H54 (cell line): Measurements from ENCODE around the gene JAGN1.
"Not testable (repeated sequence)": the region's sequence is repeated elsewhere in the genome, so short reads cannot be mapped to it uniquely, and the experiment has no call there.

Source experiments
- DNase-seq: peaks from one replicate; pipeline ENCODE4 v3.0.0; 2011; ENCODE audit warnings: low spot score, mixed read lengths; ENCODE audit not compliant: insufficient read length
- FAIRE-seq: peaks from 3 replicates; lab custom pipeline; 2011; peaks lifted over from hg19 to GRCh38; lab: Jason Lieb, UNC
- POLR2A ChIP-seq: IDR thresholded peaks from 2 replicates; pipeline ENCODE4 v1.6.1; 2011; ENCODE audit warnings: low read depth, mild to moderate bottlenecking, low read length

The JAGN1 gene

DNA sequence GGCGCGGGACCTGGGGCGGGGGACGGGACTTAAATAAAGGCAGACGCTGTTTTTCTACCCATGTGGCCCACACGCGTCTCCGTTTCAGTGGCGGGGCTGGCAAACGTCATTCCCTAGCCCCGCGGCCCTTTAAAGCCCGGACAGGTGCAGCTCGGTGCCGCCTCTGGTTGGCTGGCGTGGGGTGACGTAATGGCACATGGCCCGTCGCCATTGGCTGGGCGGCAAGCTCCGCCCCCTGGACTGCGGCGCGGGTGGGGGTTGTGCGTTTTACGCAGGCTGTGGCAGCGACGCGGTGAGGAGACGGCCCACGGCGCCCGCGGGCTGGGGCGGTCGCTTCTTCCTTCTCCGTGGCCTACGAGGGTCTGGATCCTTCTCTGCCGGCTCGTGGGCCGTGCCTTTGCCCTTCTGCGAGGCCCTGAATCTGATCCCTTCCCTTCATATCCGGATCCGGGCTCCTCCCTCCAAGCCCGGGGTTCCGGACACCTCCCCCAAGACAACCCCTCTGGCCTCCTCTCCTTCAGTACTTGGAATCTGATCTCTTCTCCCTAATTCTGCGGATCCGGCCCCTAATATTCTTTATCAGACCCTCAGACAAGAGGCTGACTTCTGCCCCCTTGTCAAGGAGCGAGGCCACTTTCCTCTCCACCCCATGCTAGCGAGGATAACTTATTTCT, 43.3 kb downstream of the JAGN1 start, which contains the start of gene CRELD1:
Gene CRELD1, plus strand, starts transcription at position 274 of the 674 bp plus-strand sequence. CDS start 605 bp downstream, outside the sequence.
- peak; percentile 37 for TF ChIP-seq POLR2A
- FAIRE-seq = peak; percentile 82
- DNase-seq = peak; percentile 90

DNA sequence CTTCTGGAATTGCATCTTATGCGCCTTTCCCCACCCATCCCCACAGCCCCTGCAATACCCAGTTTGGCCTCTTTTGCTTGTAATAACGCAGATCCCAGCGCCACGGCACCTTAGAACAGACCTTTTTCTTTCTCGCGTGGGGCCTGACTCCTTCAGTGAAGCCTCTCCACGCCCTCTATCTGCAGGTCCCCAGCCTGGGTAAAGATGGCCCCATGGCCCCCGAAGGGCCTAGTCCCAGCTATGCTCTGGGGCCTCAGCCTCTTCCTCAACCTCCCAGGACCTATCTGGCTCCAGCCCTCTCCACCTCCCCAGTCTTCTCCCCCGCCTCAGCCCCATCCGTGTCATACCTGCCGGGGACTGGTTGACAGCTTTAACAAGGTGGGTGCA, 43.8 kb downstream of the JAGN1 start:
- TF ChIP-seq POLR2A = no peak
- DNase-seq = no peak
- no peak for FAIRE-seq

DNA sequence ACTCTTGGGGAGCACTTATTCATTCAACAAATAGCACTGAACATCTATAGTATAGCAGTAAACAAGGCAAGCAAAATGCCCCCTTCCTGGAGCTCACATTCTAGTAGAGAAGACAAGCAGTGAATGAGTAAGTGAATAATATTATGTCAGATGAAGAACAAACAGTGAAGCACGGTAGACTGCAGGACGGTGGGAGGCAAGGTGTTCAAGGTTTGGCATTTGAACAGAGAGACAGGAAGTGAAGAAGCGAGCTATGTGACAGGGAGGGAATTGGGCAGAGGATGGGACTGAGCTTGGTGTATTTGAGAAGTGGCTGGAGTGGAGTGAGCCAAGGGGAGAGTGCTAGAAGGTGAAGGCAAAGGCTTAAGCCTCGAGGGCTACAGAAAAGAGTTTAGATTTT, 44.6 kb downstream of the JAGN1 start:
- no peak for DNase-seq
- FAIRE-seq = no peak
- no peak for TF ChIP-seq POLR2A

DNA sequence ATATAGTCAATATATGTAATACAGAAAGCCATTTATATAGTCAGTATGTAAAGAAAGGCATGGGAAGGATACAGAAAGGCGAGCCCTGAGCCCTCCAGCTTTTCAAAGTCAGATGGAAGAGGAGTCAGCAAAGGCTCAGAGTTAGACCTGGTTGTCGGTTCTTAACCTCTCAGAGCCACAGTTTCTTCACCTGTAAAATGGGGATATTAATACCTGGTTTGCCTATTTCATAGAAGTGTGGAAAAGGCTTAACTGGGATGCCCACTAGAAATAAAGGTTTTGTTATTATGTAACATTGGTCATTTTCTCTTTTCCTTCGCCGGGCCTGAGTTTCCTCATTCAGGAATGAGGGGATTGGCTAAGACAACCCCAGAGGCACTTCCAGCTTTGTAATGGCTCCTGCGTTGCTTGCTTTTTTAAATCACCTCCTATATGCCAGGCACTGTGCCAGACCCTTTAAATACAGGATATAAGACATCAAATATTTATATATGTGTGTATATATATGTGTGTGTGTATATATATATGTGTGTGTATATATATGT, 45.6 kb downstream of the JAGN1 start:
- FAIRE-seq = no peak
- no peak for TF ChIP-seq POLR2A
- no peak for DNase-seq

DNA sequence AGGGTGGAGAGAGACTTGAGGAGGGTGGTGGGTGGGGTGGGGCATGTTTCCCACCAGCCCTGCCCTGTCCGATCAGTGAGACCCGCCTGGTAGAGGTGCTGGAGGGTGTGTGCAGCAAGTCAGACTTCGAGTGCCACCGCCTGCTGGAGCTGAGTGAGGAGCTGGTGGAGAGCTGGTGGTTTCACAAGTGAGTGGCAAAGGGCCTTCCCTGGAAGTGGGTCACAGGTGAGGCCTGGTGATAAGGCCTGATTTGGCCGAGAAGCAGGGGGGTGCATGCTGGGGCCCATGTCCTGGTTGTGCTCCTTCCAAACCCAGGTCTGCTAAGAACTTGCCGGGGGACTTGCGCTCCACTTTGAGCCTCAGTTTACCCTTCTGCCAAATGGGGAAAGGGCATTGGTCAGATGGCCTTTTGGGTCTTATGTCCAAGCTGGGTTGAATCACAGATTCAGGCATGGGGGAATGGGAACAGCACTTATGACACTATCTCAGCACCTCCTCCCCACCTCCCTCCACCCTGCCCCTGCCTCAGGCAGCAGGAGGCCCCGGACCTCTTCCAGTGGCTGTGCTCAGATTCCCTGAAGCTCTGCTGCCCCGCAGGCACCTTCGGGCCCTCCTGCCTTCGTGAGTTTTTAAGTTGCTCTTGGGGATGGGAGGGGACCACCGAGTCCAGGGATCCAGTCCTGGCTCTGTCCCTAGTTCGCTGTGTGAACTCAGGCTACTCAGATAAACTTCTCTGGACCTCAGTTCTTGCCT, 47.3 kb downstream of the JAGN1 start:
- FAIRE-seq = no peak
- TF ChIP-seq POLR2A = no peak
- DNase-seq = no peak

DNA sequence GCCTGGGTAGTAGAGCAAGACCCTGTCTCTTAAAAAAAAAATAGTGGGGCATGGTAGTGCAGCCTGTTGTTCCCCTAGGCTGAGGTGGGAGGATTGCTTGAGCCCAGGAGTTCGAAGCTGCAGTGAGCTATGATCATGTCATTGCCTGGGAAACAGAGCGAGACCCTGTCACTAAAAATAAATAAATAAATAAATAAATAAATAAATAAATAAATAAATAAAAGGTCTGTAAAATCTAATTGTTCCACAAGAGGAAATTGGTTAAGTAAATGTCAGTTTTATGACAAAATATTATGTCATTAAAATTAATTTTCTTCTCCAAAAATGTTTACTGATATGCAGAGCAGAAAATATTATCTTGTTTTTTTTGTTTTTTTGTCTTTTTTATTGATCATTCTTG, 48.6 kb downstream of the JAGN1 start:
- DNase-seq (no peak), FAIRE-seq (no peak)
- no peak for TF ChIP-seq POLR2A

DNA sequence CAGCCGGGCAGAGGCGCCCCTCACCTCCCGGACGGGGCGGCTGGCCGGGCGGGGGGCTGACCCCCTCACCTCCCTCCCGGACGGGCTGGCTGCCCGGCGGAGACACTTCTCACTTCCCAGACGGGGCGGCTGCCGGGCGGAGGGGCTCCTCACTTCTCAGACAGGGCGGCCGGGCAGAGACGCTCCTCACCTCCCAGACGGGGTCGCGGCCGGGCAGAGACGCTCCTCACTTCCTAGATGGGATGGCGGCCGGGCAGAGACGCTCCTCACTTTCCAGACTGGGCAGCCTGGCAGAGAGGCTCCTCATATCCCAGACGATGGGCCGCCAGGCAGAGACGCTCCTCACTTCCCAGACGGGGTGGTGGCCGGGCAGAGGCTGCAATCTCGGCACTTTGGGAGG, 49.5 kb downstream of the JAGN1 start:
- DNase-seq, FAIRE-seq: not testable (repeated sequence)

DNA sequence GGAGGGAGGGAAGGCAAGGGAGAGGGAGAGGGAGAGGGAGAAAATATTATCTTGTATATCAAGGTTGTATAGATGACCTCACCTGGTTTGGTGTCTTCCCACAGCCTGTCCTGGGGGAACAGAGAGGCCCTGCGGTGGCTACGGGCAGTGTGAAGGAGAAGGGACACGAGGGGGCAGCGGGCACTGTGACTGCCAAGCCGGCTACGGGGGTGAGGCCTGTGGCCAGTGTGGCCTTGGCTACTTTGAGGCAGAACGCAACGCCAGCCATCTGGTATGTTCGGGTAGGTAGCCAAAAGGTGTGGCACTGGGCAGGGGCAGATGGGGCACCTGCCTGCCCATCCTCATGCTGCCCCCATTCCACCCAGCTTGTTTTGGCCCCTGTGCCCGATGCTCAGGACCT, 50.3 kb downstream of the JAGN1 start:
- no peak for TF ChIP-seq POLR2A
- FAIRE-seq (no peak), DNase-seq (no peak)

DNA sequence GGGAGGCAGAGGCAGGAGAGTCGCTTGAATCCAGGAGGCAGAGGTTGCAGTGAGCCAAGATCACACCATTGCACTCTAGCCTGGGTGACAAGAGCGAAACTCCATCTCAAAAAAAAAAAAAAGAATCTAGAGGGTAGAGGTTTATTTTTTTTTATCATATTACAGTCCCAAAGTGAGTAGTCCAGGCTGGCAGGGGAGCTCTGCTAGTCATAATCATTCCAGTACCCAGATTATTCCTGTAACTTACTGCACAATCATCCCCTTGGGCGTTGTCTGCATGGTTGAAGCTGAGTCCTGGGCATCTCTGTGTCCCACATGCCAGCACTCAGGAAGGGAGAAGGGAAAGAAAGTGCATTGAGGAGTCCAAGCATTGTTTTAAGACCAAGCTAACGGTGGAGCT, 51.8 kb downstream of the JAGN1 start:
- DNase-seq = no peak
- no peak for FAIRE-seq
- no peak for TF ChIP-seq POLR2A

DNA sequence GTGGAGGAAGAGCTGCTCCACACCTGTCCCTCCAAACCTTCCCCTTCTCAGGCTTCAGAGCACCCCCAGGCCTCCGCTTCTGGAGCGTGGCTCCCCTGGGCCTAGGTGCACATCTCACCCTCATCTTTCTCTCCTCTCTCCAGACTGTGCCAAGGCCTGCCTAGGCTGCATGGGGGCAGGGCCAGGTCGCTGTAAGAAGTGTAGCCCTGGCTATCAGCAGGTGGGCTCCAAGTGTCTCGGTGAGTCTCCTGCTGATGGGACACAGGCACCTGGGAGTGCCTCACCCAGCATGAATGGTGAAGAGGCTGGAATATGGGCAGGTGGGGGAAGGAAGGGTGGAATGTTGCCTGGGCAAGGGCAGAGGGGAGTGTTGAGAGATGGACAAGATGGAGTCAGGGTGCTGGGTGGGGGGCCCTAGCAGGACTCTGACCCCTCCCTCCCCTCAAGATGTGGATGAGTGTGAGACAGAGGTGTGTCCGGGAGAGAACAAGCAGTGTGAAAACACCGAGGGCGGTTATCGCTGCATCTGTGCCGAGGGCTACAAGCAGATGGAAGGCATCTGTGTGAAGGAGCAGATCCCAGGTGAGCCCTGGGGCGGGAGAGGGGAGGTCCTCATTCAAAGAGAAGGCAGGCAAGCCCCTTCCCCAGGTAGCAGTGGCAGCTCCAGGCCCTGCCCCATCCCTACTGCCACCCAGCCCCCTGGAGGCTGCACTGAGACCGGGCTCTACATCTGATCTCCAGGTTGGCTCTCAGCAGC, 52.7 kb downstream of the JAGN1 start:
- DNase-seq (no peak), FAIRE-seq (no peak)
- TF ChIP-seq POLR2A = no peak
